Measurements from ENCODE around the gene GIGYF2.

The GIGYF2 gene

DNA sequence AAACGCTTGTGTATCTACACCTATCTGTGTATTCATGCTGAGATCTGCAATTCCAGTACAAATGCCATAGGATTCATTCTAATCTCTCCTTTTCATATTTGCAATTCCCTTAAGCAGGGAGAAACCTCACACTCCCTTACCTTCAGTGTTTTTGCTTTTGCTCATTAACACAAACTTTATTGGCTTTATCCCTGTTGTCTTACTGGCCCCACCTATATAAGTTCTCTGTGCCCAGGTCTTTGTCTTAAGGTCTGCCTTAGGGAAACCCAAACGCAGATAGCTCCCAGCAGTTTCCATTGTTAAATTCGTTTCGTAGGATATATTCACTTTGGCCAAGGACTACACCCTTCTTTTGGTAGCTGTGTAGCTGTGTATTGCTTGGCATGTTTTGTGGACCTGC, 169.0 kb downstream of the GIGYF2 start:
- no peak for DNase-seq

- no peak for DNase-seq
Measured at GRCh38 chr2:232869138-232870017, 172.2 kb downstream of the GIGYF2 start.

DNA sequence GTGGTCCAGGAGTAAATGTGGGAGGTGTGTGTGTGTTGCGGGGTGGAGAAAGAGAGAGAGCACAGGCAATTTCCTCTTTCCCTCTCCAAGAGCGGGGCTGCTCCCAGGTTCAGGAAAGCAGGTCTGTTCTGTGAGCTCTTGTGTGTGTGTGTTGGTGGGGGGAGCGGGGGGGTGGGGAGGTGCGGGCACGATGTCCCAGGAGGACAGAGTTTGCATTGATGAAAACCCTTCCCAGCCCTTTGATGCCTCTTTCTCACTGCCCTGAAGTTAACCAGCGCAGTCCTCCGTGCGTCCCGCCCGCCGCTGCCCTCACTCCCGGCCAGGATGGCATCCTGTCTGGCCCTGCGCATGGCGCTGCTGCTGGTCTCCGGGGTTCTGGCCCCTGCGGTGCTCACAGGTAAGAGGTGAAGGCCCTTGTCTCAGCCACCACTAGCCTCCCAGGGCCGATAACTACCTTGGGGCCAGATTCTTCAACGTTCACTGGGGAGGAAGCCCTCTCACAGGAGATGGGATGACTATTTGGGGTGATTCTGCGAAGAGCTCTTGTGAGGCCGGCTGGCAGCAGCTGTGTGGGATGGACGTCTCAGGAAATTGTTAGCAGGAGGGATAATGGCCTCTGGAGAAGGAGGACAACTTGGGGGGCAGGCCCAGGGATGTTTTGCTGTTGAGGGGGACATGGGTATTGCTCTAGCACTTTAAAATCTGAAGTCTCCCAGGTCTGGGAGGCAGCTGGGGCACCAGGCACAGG, 173.1 kb downstream of the GIGYF2 start, which contains the start of gene SNORC:
Gene SNORC (plus strand): TSS at position 247 of the 748 bp plus-strand sequence. CDS start 78 bp downstream, at position 325.
- DNase-seq = no peak

GRCh38 chr2:232870766-232871371, 173.7 kb downstream of the GIGYF2 start:
- no peak for DNase-seq

DNA sequence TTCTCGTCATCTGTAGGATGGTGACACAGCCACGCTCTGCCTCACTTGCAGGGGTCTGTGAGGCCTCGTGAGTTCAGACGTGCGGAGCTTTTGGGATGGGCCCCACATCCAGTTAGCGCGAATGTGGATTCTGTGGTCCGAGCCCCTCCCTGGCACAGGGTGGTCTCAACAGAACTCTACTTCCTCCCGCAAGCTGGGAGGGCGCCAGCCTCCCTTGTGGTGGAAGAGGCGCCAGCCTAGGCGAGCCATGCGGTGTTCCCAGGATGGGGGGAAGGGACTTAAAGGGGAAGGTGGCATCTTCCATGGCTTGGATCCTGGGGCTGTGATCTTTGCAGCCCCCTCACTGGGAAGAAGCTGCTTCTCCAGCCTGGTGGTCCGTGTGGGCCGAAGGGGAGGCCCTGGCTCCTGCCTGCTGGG, 174.3 kb downstream of the GIGYF2 start:
- no peak for DNase-seq

GRCh38 chr2:232871835-232872736, 175.0 kb downstream of the GIGYF2 start:
- no peak for DNase-seq

GRCh38 chr2:232872826-232873225, 175.7 kb downstream of the GIGYF2 start:
- DNase-seq = no peak

- no peak for DNase-seq
Measured at GRCh38 chr2:232873292-232873908, 176.3 kb downstream of the GIGYF2 start.

GRCh38 chr2:232873909-232874641, 176.9 kb downstream of the GIGYF2 start:
- no peak for DNase-seq

GRCh38 chr2:232874677-232875223, 177.6 kb downstream of the GIGYF2 start:
- no peak for DNase-seq

DNA sequence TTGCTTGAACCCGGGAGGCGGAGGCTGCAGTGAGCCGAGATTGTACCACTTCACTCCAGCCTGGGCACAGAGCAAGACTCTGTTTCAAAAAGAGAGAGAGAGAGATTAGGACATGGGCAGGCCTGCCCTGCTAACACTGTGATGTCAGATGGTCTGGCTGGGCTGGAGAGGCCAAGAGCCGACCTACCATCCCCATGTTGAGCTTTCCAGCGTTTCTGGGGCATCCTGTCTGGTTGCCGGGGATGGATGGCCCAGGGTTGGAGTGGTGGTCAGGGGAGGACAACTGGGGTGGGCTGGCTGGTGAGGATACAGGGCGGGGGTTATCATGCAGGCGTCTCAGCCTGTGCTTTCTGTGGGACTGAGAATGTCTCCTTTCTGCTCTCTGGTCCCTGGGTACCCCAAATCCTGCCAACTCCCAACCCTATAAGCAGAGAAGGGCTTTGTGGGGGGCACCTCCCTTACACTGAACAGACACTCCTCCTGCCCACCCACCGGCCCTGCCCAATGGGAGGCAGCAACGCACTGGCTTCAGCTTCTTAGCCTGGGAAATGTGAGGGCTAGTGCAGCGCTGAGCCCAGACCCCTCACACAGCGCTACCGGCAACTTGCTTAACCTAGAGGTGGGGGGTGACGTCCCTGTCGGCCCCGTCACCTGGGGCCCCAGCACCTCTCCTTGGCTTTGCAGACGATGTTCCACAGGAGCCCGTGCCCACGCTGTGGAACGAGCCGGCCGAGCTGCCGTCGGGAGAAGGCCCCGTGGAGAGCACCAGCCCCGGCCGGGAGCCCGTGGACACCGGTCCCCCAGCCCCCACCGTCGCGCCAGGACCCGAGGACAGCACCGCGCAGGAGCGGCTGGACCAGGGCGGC, 178.4 kb downstream of the GIGYF2 start:
- no peak for DNase-seq

DNA sequence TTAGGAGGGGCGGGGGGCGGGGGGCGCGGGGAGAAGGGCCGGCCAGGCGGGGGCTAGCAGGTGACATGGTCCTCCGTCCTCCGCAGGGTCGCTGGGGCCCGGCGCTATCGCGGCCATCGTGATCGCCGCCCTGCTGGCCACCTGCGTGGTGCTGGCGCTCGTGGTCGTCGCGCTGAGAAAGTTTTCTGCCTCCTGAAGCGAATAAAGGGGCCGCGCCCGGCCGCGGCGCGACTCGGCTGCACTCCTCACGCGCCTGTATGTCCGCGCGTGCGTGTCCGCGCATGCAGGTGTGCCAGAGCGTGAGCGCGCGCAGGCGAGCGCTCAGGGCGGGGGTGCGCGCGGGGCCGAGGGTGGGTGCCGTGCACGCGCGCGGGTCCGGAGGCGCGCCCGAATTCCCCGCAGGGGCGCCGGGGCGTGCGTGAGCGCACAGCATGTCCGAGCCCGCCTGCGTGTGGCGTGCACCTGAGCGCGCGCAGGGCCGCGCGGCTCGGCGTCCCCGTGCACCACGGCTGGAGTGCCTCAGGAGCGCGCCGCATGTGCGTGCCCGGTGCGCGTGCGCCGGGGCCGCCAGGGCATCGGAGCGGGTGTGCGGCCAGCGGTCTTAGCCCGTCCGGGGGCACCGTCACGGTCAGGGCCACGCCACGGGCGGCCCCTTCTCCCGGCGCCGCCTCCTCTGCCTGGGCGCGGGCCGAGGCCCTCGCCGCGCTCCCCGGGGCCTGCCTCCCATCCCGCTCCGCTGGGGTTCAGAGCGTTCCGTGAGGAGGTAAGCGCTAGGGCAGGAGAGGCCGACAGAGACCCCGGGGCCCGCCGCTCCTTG, 179.2 kb downstream of the GIGYF2 start:
- DNase-seq = no peak

GRCh38 chr2:232876978-232877441, 179.9 kb downstream of the GIGYF2 start:
- DNase-seq = no peak

- no peak for DNase-seq
Measured at GRCh38 chr2:232877940-232878511, 180.9 kb downstream of the GIGYF2 start.

GRCh38 chr2:232878855-232879617, 181.9 kb downstream of the GIGYF2 start:
- DNase-seq = no peak

GRCh38 chr2:232879618-232880494, 182.7 kb downstream of the GIGYF2 start:
- DNase-seq = no peak
